ENCODE measurements around the gene PFN3.

DNA sequence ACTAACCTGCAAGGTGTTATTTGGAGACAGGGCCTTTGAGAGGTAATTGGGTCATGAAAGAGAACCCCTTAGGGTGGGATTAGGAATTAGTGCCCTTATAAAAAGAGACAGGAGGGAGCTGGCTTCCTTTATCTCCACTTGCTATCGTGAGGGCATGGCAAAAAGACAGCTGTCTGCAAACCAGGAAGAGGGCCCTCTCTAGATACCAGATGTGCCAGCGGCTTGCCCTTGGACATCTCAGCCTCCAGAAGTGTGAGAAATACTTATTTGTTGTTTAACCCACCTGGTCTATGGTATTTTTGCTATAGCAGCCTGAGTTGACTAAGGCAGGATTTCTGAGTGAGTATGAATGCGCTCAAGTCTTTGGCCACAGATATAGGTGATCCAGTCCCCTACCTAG is 43.7 kb downstream of the PFN3 start:
- TF ChIP-seq, protein P1, sequence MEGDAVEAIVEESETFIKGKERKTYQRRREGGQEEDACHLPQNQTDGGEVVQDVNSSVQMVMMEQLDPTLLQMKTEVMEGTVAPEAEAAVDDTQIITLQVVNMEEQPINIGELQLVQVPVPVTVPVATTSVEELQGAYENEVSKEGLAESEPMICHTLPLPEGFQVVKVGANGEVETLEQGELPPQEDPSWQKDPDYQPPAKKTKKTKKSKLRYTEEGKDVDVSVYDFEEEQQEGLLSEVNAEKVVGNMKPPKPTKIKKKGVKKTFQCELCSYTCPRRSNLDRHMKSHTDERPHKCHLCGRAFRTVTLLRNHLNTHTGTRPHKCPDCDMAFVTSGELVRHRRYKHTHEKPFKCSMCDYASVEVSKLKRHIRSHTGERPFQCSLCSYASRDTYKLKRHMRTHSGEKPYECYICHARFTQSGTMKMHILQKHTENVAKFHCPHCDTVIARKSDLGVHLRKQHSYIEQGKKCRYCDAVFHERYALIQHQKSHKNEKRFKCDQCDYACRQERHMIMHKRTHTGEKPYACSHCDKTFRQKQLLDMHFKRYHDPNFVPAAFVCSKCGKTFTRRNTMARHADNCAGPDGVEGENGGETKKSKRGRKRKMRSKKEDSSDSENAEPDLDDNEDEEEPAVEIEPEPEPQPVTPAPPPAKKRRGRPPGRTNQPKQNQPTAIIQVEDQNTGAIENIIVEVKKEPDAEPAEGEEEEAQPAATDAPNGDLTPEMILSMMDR (conservative IDR thresholded peaks at IDR 0.05; ENCODE audit: low read length), result no peak
- TF ChIP-seq EZH2phosphoT487 (IDR thresholded peaks at IDR 0.05; ENCODE audit: borderline replicate concordance, low read depth, low read length), result no peak
